Gastrocnemius medialis (tissue), 4 donors: ENCODE data around the gene PKD2L2.

Source experiments
- CTCF ChIP-seq, 5 experiments: fragments of 450-650 bp in 3 of 5; fragments of 200-600 bp in 2 of 5; sonication (generic) in 2 of 5; IDR thresholded peaks in 4 of 5; conservative IDR thresholded peaks in 1 of 5; 1 replicate in 4 of 5; 2 replicates in 1 of 5; pipeline ENCODE4 v1.5.1; 2016 to 2019; ENCODE audit warnings: antibody characterized with exemption in 5 of 5, mild to moderate bottlenecking in 3 of 5, moderate library complexity in 3 of 5
- POLR2A ChIP-seq, 2 donors: fragments of 450-650 bp; IDR thresholded peaks; one replicate each; pipeline ENCODE4 v1.6.1; 2017; ENCODE audit warnings: antibody characterized with exemption in 2 of 2, mild to moderate bottlenecking in 2 of 2, moderate library complexity in 2 of 2

DNA sequence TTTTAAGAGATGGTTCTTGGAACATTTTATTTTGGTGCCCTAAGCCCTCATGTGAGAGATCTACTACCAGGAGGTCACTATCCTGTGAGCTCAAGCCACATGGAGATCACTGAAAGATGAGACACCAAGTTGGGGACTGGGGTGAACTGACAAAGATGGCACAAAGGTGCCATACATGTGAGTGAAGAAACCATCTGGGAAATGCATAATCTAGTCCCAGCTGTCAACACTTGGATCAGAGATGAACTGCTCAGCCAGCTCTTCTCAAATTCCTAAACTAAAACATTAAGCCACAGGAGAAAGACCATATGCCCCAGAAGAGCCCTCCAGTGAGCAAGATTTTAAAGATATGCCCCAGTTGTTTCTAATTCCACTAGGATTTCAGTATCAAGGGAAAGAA, 43.8 kb upstream of the PKD2L2 start:
- TF ChIP-seq CTCF (IDR thresholded peaks at IDR 0.05 in 4 of 5, conservative IDR thresholded peaks at IDR 0.05 in 1 of 5), result no peak
- TF ChIP-seq POLR2A (IDR thresholded peaks at IDR 0.05), result peak in 1 of 2 donors; percentile 29
